IMR-90 (cell line): ENCODE measurements around the gene SSX2IP. TPM values are rescaled to one million over a fixed set of nuclear protein-coding genes. Genes with fewer than 3 reads are reported as not detected.
A peak's percentile ranks its signal among the peaks of the same experiment; 100 is the strongest.

ENCODE experiments used
- ATAC-seq: fragments of 200-7000 bp; cut with Tn5 transposase; 2 replicates; pipeline ENCODE4 v1.9.1; 2020; ENCODE audit warnings: low read depth, mild to moderate bottlenecking, moderate library complexity
- BruUV-seq: library from RNA; stranded (reverse); fragments of 400-500 nt; replicated peaks from 2 replicates; lab custom pipeline; 2021; lab: Mats Ljungman, UMichigan
- CTCF ChIA-PET: fragments of 300-600 bp; formaldehyde crosslinking; extraction: SDS; loops from one replicate; lab custom pipeline; 2021; ENCODE audit warnings: antibody characterized with exemption; lab: Yijun Ruan, JAX
- POLR2A ChIA-PET: fragments of 300-600 bp; sonication (Branson Sonifier 250); formaldehyde crosslinking; loops from one replicate; lab custom pipeline; 2022; ENCODE audit warnings: antibody characterized with exemption; ENCODE audit not compliant: unreplicated experiment; lab: Charles Lee
- DNase-seq: peaks from one replicate; pipeline ENCODE4 v3.0.0; 2013
- H2AFZ ChIP-seq: replicated peaks from 2 replicates; pipeline ENCODE3; 2013; ENCODE audit warnings: low read length, mild to moderate bottlenecking; ENCODE audit not compliant: poor library complexity
- H2AK5ac ChIP-seq: 2 replicates; pipeline ENCODE4 v1.6.1; 2013; ENCODE audit warnings: low read depth, low read length, inconsistent platforms
- H2AK9ac ChIP-seq: replicated peaks from 2 replicates; pipeline ENCODE3; 2013; ENCODE audit warnings: mild to moderate bottlenecking, low read depth, low read length, moderate library complexity; ENCODE audit not compliant: poor library complexity
- H2BK120ac ChIP-seq: 2 replicates; pipeline ENCODE4 v1.6.1; 2013; ENCODE audit warnings: low read depth, low read length, inconsistent platforms
- H2BK15ac ChIP-seq: 3 replicates; pipeline ENCODE4 v1.6.1; 2013; ENCODE audit warnings: low read depth, low read length, inconsistent platforms
- H2BK20ac ChIP-seq: 2 replicates; pipeline ENCODE4 v1.6.1; 2013; ENCODE audit warnings: low read depth, mild to moderate bottlenecking, inconsistent platforms, low read length, moderate library complexity
- H2BK5ac ChIP-seq: 2 replicates; pipeline ENCODE4 v1.6.1; 2013; ENCODE audit warnings: mild to moderate bottlenecking, low read depth, low read length, inconsistent platforms; ENCODE audit not compliant: poor library complexity, severe bottlenecking
- H3K14ac ChIP-seq: replicated peaks from 2 replicates; pipeline ENCODE4 v1.6.1; 2013; ENCODE audit warnings: low read depth, low read length, inconsistent platforms
- H3K18ac ChIP-seq: 2 replicates; pipeline ENCODE4 v1.6.1; 2013; ENCODE audit warnings: low read depth, low read length, control low read depth
- H3K23ac ChIP-seq: 2 replicates; pipeline ENCODE4 v1.6.1; 2013; ENCODE audit warnings: low read depth, low read length, inconsistent platforms
- H3K27ac ChIP-seq: 2 replicates; pipeline ENCODE4 v1.5.1; 2013; ENCODE audit warnings: mild to moderate bottlenecking, control low read depth, low read length; ENCODE audit not compliant: insufficient read depth
- H3K27me3 ChIP-seq: 2 replicates; pipeline ENCODE4 v1.6.1; 2013; ENCODE audit warnings: low read length; ENCODE audit not compliant: control insufficient read depth, insufficient read depth
- H3K36me3 ChIP-seq: 2 replicates; pipeline ENCODE4 v1.6.1; 2013; ENCODE audit warnings: low read length, mixed read lengths; ENCODE audit not compliant: control insufficient read depth, insufficient read depth
- H3K4ac ChIP-seq: 2 replicates; pipeline ENCODE4 v1.6.1; 2013; ENCODE audit warnings: low read depth, low read length, inconsistent platforms
- H3K4me1 ChIP-seq: 2 replicates; pipeline ENCODE4 v1.6.1; 2013; ENCODE audit warnings: low read length, mixed read lengths; ENCODE audit not compliant: control insufficient read depth, insufficient read depth
- H3K4me2 ChIP-seq: 2 replicates; pipeline ENCODE4 v1.6.1; 2013; ENCODE audit warnings: low read depth, mild to moderate bottlenecking, control low read depth, low read length, moderate library complexity
- H3K4me3 ChIP-seq: 2 replicates; pipeline ENCODE4 v1.5.1; 2013; ENCODE audit warnings: low read depth, mild to moderate bottlenecking, control low read depth, low read length, moderate library complexity; ENCODE audit not compliant: insufficient read depth
- H3K56ac ChIP-seq: 2 replicates; pipeline ENCODE4 v1.6.1; 2013; ENCODE audit warnings: low read length, inconsistent platforms; ENCODE audit not compliant: insufficient read depth; ENCODE audit errors: extremely low read depth
- H3K79me1 ChIP-seq, 2 experiments: 2 replicates each; pipeline ENCODE4 v1.6.1; 2013; ENCODE audit warnings: low read length in 2 of 2, inconsistent platforms in 1 of 2, low read depth in 1 of 2
- H3K9ac ChIP-seq: 2 replicates; pipeline ENCODE4 v1.6.1; 2013; ENCODE audit warnings: low read depth, low read length, control low read depth
- H3K9me1 ChIP-seq: 2 replicates; pipeline ENCODE4 v1.6.1; 2013; ENCODE audit warnings: low read length, inconsistent platforms; ENCODE audit not compliant: insufficient read depth
- H3K9me3 ChIP-seq: 2 replicates; pipeline ENCODE4 v1.6.1; 2013; ENCODE audit warnings: low read length; ENCODE audit not compliant: control insufficient read depth, insufficient read depth
- H4K20me1 ChIP-seq: 2 replicates; pipeline ENCODE4 v1.6.1; 2013; ENCODE audit warnings: low read length, inconsistent platforms; ENCODE audit not compliant: insufficient read depth
- H4K5ac ChIP-seq: 2 replicates; pipeline ENCODE4 v1.6.1; 2013; ENCODE audit warnings: mild to moderate bottlenecking, low read depth, low read length, control low read depth
- H4K8ac ChIP-seq, 2 experiments: 2 replicates each; pipeline ENCODE4 v1.6.1; 2013; ENCODE audit warnings: low read depth in 2 of 2, low read length in 2 of 2, control low read depth in 1 of 2, inconsistent platforms in 1 of 2
- H4K91ac ChIP-seq: 2 replicates; pipeline ENCODE4 v1.6.1; 2013; ENCODE audit warnings: low read depth, low read length, inconsistent platforms; ENCODE audit not compliant: insufficient read depth
- BHLHE40 ChIP-seq: fragments of 150-350 bp; IDR thresholded peaks from 2 replicates; pipeline ENCODE4 v1.6.1; 2016; ENCODE audit warnings: mild to moderate bottlenecking, low read depth, low read length
- CHD1 ChIP-seq: IDR thresholded peaks from 2 replicates; pipeline ENCODE4 v1.6.1; 2012; ENCODE audit warnings: low read depth, low read length, improper control_type of control experiment
- MAFK ChIP-seq: IDR thresholded peaks from 2 replicates; pipeline ENCODE4 v1.6.1; 2012; ENCODE audit warnings: low read depth, low read length, improper control_type of control experiment
- MAZ ChIP-seq: IDR thresholded peaks from 2 replicates; pipeline ENCODE4 v1.6.1; 2012; ENCODE audit warnings: low read depth, mild to moderate bottlenecking, low read length, improper control_type of control experiment, moderate library complexity, borderline replicate concordance
- NFE2L2 ChIP-seq: fragments of 150-350 bp; IDR thresholded peaks from 2 replicates; pipeline ENCODE4 v1.6.1; 2016; ENCODE audit warnings: low read depth, mild to moderate bottlenecking, low read length
- POLR2A ChIP-seq: IDR thresholded peaks from 2 replicates; pipeline ENCODE4 v1.6.1; 2012; ENCODE audit warnings: mild to moderate bottlenecking, low read depth, low read length
- SMC3 ChIP-seq: fragments of 150-350 bp; IDR thresholded peaks from 2 replicates; pipeline ENCODE4 v1.6.1; 2016; ENCODE audit warnings: low read depth, mild to moderate bottlenecking, antibody characterized with exemption, low read length, moderate library complexity
- WGBS, 2 experiments: methylation state at CpG; one replicate each; pipeline versions ENCODE4 v1.1.5 to v1.1.7; 2013; ENCODE audit warnings: missing lambda C conversion rate in 2 of 2; ENCODE audit not compliant: insufficient read length in 1 of 2; ENCODE audit errors: extremely low coverage in 2 of 2; 5-methylcytosine and 5-hydroxymethylcytosine counted together
- dilution Hi-C: fragments of 300-500 bp; cut with HindIII; formaldehyde crosslinking; loops from one replicate; pipeline ENCODE4 v1.14.3; 2018; ENCODE audit warnings: low sequenced_read_pairs; ENCODE audit not compliant: unreplicated experiment
- in situ Hi-C: fragments of 300-500 bp; cut with MboI; formaldehyde crosslinking; loops from 3 replicates; pipeline ENCODE4 v1.14.3; 2019; ENCODE audit warnings: low sequenced_read_pairs, inconsistent platforms, mixed read lengths
- intact Hi-C: fragments of 100-400 bp; cut with micrococcal nuclease; formaldehyde crosslinking; loops from 2 replicates; pipeline ENCODE4 v1.10.0; 2022
- polyA plus RNA-seq, 3 experiments: library from polyadenylated mRNA; depleted of rRNA; stranded (reverse); fragments of >200 nt; gene quantifications; 2 replicates each; pipeline ENCODE4 v1.2.3, GENCODE V29; 2012; ENCODE audit warnings: low replicate concordance in 1 of 3
- total RNA-seq: library from RNA; depleted of rRNA; stranded (reverse); fragments of >200 nt; gene quantifications from 2 replicates; pipeline ENCODE4 v1.2.3, GENCODE V29; 2012
- TF ChIP-seq, protein P1 (sequence below): fragments of 150-350 bp; IDR thresholded peaks from 2 replicates; pipeline ENCODE4 v1.6.1; 2017; ENCODE audit warnings: mild to moderate bottlenecking, antibody characterized with exemption, low read length, low read depth
- TF ChIP-seq, protein P2 (sequence below): conservative IDR thresholded peaks from 2 replicates; pipeline ENCODE4 v1.5.1; 2012; ENCODE audit warnings: mild to moderate bottlenecking, low read depth, low read length, improper control_type of control experiment
- TF ChIP-seq, protein P3 (sequence below): fragments of 150-350 bp; IDR thresholded peaks from 2 replicates; pipeline ENCODE4 v1.6.1; 2016; ENCODE audit warnings: low read depth, mild to moderate bottlenecking, low read length, moderate library complexity, borderline replicate concordance

SSX2IP gene
- total and polyA plus RNA-seq, 2 of the 4 experiments (the other 2 are of a cell fraction), result 7.7 to 13.4 TPM

DNA sequence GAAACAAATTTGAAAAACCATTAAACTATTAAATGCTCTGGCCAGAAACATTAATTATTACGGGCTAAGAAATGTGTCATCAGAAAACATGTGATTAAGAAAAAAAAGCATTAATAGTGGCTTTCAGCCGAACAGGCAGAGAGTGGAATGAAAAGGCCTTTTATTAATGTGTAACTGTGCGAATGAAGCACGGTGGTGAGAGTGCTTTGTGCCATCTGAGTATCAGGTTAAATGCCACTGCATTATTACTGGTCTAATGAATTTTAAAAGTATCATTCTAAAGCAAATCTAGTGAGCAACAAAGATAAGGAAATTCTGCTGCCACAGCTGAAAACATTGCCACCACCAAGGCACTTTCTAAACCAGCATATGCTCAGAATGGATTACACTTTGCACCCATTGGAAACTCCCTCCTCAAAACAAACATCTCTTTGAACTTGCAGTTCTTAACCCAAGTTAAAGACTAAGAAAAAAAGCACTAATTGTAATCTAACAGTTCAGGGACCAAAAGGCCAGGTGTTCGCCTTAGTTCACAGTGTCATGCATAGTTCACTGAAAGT lies 30.0 kb upstream of the SSX2IP start:
- peaks cover 21% of the 10 kb centered on the region for H3K4me1 ChIP-seq
- in situ Hi-C loops (no loop called here), intact Hi-C loops (no loop called here), dilution Hi-C loops (no loop called here)
- H3K9me3 ChIP-seq, result no peaks in the 10 kb centered on the region
- CTCF ChIA-PET, result no interaction called here
- ATAC-seq (no peak), DNase-seq (no peak)
- H3K56ac ChIP-seq, result no peak overlapping the region; the same call in 1 of the 2 replicates
- H2BK120ac ChIP-seq, result peak overlapping the region; percentile 89
- BruUV-seq, result no TSS peak
- H4K91ac ChIP-seq, result peak overlapping the region; percentile 58
- H3K18ac ChIP-seq, result peak overlapping the region; percentile 98
- peak overlapping the region; percentile 36; the same call in 1 of the 2 replicates for H3K9ac ChIP-seq
- peak overlapping the region; percentile 76 for H2BK5ac ChIP-seq
- TF ChIP-seq, protein P1, sequence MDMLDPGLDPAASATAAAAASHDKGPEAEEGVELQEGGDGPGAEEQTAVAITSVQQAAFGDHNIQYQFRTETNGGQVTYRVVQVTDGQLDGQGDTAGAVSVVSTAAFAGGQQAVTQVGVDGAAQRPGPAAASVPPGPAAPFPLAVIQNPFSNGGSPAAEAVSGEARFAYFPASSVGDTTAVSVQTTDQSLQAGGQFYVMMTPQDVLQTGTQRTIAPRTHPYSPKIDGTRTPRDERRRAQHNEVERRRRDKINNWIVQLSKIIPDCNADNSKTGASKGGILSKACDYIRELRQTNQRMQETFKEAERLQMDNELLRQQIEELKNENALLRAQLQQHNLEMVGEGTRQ, result no peak
- TF ChIP-seq, protein P2, sequence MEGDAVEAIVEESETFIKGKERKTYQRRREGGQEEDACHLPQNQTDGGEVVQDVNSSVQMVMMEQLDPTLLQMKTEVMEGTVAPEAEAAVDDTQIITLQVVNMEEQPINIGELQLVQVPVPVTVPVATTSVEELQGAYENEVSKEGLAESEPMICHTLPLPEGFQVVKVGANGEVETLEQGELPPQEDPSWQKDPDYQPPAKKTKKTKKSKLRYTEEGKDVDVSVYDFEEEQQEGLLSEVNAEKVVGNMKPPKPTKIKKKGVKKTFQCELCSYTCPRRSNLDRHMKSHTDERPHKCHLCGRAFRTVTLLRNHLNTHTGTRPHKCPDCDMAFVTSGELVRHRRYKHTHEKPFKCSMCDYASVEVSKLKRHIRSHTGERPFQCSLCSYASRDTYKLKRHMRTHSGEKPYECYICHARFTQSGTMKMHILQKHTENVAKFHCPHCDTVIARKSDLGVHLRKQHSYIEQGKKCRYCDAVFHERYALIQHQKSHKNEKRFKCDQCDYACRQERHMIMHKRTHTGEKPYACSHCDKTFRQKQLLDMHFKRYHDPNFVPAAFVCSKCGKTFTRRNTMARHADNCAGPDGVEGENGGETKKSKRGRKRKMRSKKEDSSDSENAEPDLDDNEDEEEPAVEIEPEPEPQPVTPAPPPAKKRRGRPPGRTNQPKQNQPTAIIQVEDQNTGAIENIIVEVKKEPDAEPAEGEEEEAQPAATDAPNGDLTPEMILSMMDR, result no peak
- TF ChIP-seq SMC3, result no peak
- no peak for TF ChIP-seq MAFK
- TF ChIP-seq NFE2L2, result no peak
- no peak for TF ChIP-seq MAZ
- no peak for TF ChIP-seq BHLHE40
- no peak for TF ChIP-seq CHD1
- TF ChIP-seq, protein P3, sequence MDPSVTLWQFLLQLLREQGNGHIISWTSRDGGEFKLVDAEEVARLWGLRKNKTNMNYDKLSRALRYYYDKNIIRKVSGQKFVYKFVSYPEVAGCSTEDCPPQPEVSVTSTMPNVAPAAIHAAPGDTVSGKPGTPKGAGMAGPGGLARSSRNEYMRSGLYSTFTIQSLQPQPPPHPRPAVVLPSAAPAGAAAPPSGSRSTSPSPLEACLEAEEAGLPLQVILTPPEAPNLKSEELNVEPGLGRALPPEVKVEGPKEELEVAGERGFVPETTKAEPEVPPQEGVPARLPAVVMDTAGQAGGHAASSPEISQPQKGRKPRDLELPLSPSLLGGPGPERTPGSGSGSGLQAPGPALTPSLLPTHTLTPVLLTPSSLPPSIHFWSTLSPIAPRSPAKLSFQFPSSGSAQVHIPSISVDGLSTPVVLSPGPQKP, result no peak
- no peak for TF ChIP-seq POLR2A
- no peaks in the 10 kb centered on the region for H3K79me1 ChIP-seq
- H3K23ac ChIP-seq, result peak overlapping the region; percentile 26; the same call in 1 of the 2 replicates
- peak overlapping the region; percentile 28 for H2AFZ ChIP-seq
- peak overlapping the region; percentile 64 for H2BK20ac ChIP-seq
- peak overlapping the region; percentile 58 for H3K27ac ChIP-seq
- peak overlapping the region; percentile 18; the same call in 1 of the 2 replicates for H2AK5ac ChIP-seq
- H3K27me3 ChIP-seq, result no peaks in the 10 kb centered on the region
- POLR2A ChIA-PET, result interaction anchor here (0.6 kb wide), 1 partner anchor 697 kb away, joined by 3 read pairs; no protein-coding TSS in a partner anchor
- H2AK9ac ChIP-seq, result no peak overlapping the region
- H4K20me1 ChIP-seq, result no peaks in the 10 kb centered on the region
- 20% methylated on average over 1 of the region's 5 CpGs; no CpG with 5 or more reads in 1 of the 2 experiments for WGBS, 2 experiments
- H3K4ac ChIP-seq, result peak overlapping the region; percentile 32; the same call in 1 of the 2 replicates
- no peaks in the 10 kb centered on the region for H3K36me3 ChIP-seq
- peak overlapping the region; percentile 52; the same call in 1 of the 2 replicates for H3K4me2 ChIP-seq
- H3K14ac ChIP-seq, result peak overlapping the region; percentile 23; the same call in 1 of the 2 replicates
- peak overlapping the region; percentile 24 to 68; a peak in 3 of 4 replicates for H4K8ac ChIP-seq
- peak overlapping the region; percentile 73; the same call in 2 of the 3 replicates for H2BK15ac ChIP-seq
- no peak overlapping the region for H3K4me3 ChIP-seq
- H4K5ac ChIP-seq, result peak overlapping the region; percentile 79
- H3K9me1 ChIP-seq, result peaks cover 4% of the 10 kb centered on the region; the same call in 1 of the 2 replicates
